ENCODE results near the gene KIZ. TPM values are rescaled to one million over a fixed set of nuclear protein-coding genes. Genes with fewer than 3 reads are reported as not detected.

Gene KIZ
- total RNA-seq, 4 donors from 2014 or later = 37.5 to 45.6 (median 41.2) TPM

GRCh38 chr20:21106171-21107017 lies 19.5 kb upstream of the KIZ start, which contains the start of gene LINC00237:
LINC00237 (minus strand) TSS chr20:21106358.
- TF ChIP-seq CTCF (IDR thresholded peaks at IDR 0.05; ENCODE audit: low read depth) = no peak

DNA sequence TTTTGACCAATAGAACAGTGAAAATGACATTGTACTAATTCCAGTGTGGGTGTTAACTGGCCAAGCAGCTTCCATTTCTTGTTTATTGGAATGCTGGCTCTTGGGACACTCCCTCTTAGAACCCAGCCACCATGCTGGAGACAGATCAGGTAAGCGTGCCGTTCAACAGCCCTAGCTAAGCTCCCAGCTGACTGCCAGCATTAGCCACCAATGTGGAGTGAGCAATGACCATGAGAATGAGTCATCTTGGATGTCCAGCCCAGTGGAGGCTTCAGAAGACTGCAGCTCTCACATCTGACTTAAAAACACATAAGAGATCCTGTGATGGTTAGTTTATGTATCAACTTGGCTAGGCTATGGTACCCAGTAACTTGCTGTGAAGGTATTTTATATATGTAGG lies 16.7 kb upstream of the KIZ start:
- TF ChIP-seq CTCF (IDR thresholded peaks at IDR 0.05; ENCODE audit: low read depth) = no peak

DNA sequence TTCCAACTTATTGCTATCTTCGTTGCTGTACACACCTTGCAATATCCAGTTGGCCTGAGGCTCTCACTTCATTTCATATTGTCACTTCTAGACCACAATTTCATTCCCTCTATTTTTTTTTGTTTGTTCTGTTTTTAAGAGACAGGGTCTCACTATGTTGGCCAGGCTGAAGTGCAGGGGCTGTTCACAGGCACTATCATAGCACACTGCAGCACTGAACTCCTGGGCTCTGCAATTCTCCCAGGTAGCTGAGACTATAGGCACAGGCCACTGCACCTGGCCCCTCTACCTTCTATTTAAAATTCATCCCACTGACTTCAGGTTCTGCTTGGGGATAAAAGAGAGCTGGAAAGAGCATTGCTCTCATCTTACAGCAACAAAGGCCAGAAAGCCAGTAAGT lies 15.1 kb upstream of the KIZ start:
- no peak for TF ChIP-seq CTCF (IDR thresholded peaks at IDR 0.05; ENCODE audit: low read depth)

DNA sequence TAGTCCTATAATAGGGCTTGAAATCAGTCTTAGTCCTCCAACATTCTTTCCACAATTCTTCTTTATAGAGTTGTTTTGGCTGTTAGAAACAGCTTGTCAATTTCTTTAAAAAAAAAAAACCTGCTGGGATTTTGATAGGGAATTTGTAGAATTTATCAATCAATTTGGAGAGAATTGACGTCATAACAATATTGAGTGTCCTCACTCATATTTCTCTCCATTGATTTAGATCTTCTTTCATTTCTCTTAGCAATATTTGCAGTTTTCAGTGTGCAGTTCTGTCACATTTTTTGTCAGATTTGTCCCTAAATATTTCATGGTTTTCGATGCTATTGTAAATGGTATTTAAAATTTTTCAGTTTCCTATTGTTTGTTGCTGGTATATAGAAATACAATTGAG lies 14.5 kb upstream of the KIZ start:
- TF ChIP-seq CTCF (IDR thresholded peaks at IDR 0.05; ENCODE audit: low read depth) = no peak

GRCh38 chr20:21113697-21114096 lies 12.2 kb upstream of the KIZ start:
- no peak for TF ChIP-seq CTCF (IDR thresholded peaks at IDR 0.05; ENCODE audit: low read depth)

DNA sequence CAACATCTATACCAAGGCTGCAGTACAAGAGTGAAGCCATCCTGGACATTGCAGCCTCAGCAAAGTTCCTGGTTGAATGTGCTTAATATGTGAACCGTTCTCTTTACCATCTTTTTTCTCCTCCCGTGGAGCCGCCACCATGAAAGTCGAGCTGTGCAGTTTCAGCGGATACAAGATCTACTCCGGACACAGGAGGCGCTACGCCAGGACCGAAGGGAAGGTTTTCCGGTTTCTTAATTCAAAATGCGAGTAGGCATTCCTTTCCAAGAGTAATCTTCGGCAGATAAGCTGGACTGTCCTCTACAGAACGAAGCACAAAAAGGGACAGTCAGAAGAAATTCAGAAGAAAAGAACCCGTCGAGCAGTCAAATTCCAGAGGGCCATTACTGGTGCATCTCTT lies 11.3 kb upstream of the KIZ start:
- TF ChIP-seq CTCF (IDR thresholded peaks at IDR 0.05; ENCODE audit: low read depth) = no peak

DNA sequence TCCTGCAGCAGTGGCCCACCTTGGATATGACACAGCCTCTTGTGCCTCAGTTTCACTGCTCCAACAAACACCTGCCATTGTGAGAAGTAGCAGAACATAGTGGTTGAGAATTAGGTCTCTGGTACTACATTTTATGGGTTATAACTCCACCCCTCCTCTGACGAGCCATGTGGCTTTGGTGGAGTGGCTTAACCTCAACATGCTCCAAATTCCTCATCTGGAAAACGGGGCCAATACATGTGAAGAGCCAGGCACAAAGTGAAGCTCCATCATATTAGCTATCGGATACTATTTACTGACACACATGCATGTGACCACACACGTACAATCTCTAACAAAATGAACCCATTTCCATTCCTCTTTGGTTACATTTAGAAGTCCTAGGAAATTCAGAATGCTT lies 8.4 kb upstream of the KIZ start:
- TF ChIP-seq CTCF (IDR thresholded peaks at IDR 0.05; ENCODE audit: low read depth) = no peak
